DMS 273 (cell line): ENCODE results near the gene MOXD1.
A peak's percentile ranks its signal among the peaks of the same experiment; 100 is the strongest.

Experiments used
- DNase-seq: peaks from one replicate; lab custom pipeline; 2025; ENCODE audit not compliant: unreplicated experiment; lab: John Stamatoyannopoulos, UW

MOXD1 gene

GRCh38 chr6:132400555-132400882 lies 756 bp downstream of the MOXD1 start:
- no peak for DNase-seq

GRCh38 chr6:132399376-132400074 lies 1.8 kb downstream of the MOXD1 start:
- DNase-seq: no peak

- DNase-seq: no peak
These were observed 6.2 kb downstream of the MOXD1 start for GRCh38 chr6:132395015-132395597.

- DNase-seq: peak; percentile 13
These were observed 8.5 kb downstream of the MOXD1 start for GRCh38 chr6:132392792-132393191.

GRCh38 chr6:132392270-132392646 lies 9.0 kb downstream of the MOXD1 start:
- no peak for DNase-seq

- no peak for DNase-seq
These were observed 9.6 kb downstream of the MOXD1 start for GRCh38 chr6:132391391-132392269.

GRCh38 chr6:132390451-132390850 lies 10.8 kb downstream of the MOXD1 start:
- DNase-seq: no peak

GRCh38 chr6:132390017-132390416 lies 11.3 kb downstream of the MOXD1 start:
- no peak for DNase-seq

GRCh38 chr6:132388291-132388690 lies 13.0 kb downstream of the MOXD1 start:
- DNase-seq: peak; percentile 22

GRCh38 chr6:132382630-132383175 lies 18.6 kb downstream of the MOXD1 start:
- DNase-seq: peak; percentile 24

- DNase-seq: no peak
These were observed 19.9 kb downstream of the MOXD1 start for GRCh38 chr6:132381381-132381780.

GRCh38 chr6:132380358-132381029 lies 20.8 kb downstream of the MOXD1 start:
- no peak for DNase-seq

GRCh38 chr6:132369526-132369925 lies 31.7 kb downstream of the MOXD1 start:
- DNase-seq: no peak

- no peak for DNase-seq
These were observed 32.3 kb downstream of the MOXD1 start for GRCh38 chr6:132368916-132369481.

GRCh38 chr6:132365281-132365907 lies 35.9 kb downstream of the MOXD1 start:
- DNase-seq: no peak

GRCh38 chr6:132364306-132365074 lies 36.8 kb downstream of the MOXD1 start:
- DNase-seq: no peak

- DNase-seq: no peak
These were observed 38.7 kb downstream of the MOXD1 start for GRCh38 chr6:132362442-132363185.

GRCh38 chr6:132361101-132361500 lies 40.2 kb downstream of the MOXD1 start:
- DNase-seq: no peak

GRCh38 chr6:132359886-132360285 lies 41.4 kb downstream of the MOXD1 start:
- no peak for DNase-seq
